Measurements from ENCODE around the gene PDE9A. TPM values are rescaled to one million over a fixed set of nuclear protein-coding genes. Genes with fewer than 3 reads are reported as not detected.

The PDE9A gene
- total RNA-seq, 1 experiment from 2014 or later, result 8.4 TPM

GRCh38 chr21:42671778-42672593 is 18.6 kb downstream of the PDE9A start:
- Histone ChIP-seq H3K79me2 (ENCODE audit: low read depth) (no peaks in the 10 kb centered on the region), H3F3A (ENCODE audit: insufficient read depth, low read depth) (no peaks in the 10 kb centered on the region), H4K20me1 (ENCODE audit: insufficient read depth) (no peaks in the 10 kb centered on the region), H3K4me1 (replicated peaks; ENCODE audit: insufficient read depth) (no peaks in the 10 kb centered on the region), H3K9me3 (ENCODE audit: insufficient read depth, low read depth) (no peaks in the 10 kb centered on the region), H3K4me3 (no peak overlapping the region), H3K27me3 (ENCODE audit: insufficient read depth, low read depth) (no peaks in the 10 kb centered on the region), H3K36me3 (ENCODE audit: low read depth) (no peaks in the 10 kb centered on the region), H2AFZ (no peak overlapping the region), H3K27ac (no peak overlapping the region), H3K9me2 (ENCODE audit: insufficient read depth) (no peaks in the 10 kb centered on the region), H3K4me2 (no peak overlapping the region)
- no TSS peak for BruUV-seq (replicated peaks)
- peak in 1 of 2 experiments; percentile 16 for DNase-seq
- intact Hi-C loops (cut with micrococcal nuclease; ENCODE audit: unreplicated experiment), result no loop called here
- TF ChIP-seq EZH2 (IDR thresholded peaks at IDR 0.05; ENCODE audit: low read depth), result no peak
- TF ChIP-seq, protein P1, sequence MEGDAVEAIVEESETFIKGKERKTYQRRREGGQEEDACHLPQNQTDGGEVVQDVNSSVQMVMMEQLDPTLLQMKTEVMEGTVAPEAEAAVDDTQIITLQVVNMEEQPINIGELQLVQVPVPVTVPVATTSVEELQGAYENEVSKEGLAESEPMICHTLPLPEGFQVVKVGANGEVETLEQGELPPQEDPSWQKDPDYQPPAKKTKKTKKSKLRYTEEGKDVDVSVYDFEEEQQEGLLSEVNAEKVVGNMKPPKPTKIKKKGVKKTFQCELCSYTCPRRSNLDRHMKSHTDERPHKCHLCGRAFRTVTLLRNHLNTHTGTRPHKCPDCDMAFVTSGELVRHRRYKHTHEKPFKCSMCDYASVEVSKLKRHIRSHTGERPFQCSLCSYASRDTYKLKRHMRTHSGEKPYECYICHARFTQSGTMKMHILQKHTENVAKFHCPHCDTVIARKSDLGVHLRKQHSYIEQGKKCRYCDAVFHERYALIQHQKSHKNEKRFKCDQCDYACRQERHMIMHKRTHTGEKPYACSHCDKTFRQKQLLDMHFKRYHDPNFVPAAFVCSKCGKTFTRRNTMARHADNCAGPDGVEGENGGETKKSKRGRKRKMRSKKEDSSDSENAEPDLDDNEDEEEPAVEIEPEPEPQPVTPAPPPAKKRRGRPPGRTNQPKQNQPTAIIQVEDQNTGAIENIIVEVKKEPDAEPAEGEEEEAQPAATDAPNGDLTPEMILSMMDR (conservative IDR thresholded peaks at IDR 0.05), result no peak
- ChIA-PET POLR2A (ENCODE audit: unreplicated experiment) (no interaction called here), CTCF (no interaction called here)

DNA sequence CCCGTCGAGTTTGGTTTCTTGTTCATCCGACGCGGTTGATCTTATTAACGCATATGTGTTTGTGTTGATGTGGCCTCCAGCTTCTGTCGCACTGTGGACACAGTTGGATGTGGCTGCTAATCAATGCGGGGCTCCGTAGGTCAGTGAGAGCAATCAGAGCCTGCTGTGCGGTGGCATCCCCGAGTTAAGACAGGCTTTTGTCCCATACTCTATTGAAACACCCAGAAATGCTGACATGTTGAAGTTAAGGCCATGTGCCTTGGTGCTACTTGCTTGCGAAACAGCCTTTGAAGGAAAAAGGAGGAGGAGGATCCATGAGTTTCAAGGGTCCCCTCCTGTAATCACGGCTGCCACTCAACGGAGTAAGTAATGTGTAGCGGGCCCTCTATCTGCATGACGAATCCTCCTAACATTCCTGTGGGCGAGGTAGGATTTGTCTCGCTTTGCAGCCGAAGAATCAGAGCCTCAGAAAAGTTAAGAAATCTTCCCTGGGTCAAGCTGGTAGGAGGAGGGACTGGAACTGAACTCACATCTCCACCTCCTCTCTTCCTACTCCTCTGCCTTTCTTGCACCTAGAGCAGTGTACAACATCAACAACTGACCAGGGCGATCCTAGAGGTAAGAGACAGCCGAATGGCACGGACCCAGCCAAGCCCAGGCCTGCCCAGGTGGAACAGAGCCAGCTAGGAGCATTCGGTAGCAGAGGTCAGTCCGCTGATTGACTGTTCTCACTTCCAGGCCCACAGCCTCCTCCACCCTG is 19.5 kb downstream of the PDE9A start:
- H3K9me2 ChIP-seq (ENCODE audit: insufficient read depth), result no peaks in the 10 kb centered on the region
- no peaks in the 10 kb centered on the region for H3K27me3 ChIP-seq (ENCODE audit: insufficient read depth, low read depth)
- no peaks in the 10 kb centered on the region for H3K36me3 ChIP-seq (ENCODE audit: low read depth)
- intact Hi-C loops (cut with micrococcal nuclease; ENCODE audit: unreplicated experiment), result no loop called here
- no peak overlapping the region for H3K4me2 ChIP-seq
- H3K79me2 ChIP-seq (ENCODE audit: low read depth), result no peaks in the 10 kb centered on the region
- no peaks in the 10 kb centered on the region for H3K9me3 ChIP-seq (ENCODE audit: insufficient read depth, low read depth)
- peaks cover 4% of the 10 kb centered on the region for H3K4me1 ChIP-seq (replicated peaks; ENCODE audit: insufficient read depth)
- no TSS peak for BruUV-seq (replicated peaks)
- ChIA-PET POLR2A (ENCODE audit: unreplicated experiment) (no interaction called here), CTCF (no interaction called here)
- DNase-seq, result peak in 1 of 2 experiments; percentile 42
- no peak overlapping the region for H3K27ac ChIP-seq
- TF ChIP-seq, protein P1 (conservative IDR thresholded peaks at IDR 0.05), result no peak
- no peak for TF ChIP-seq EZH2 (IDR thresholded peaks at IDR 0.05; ENCODE audit: low read depth)
- no peak overlapping the region for H3K4me3 ChIP-seq
- peaks cover 4% of the 10 kb centered on the region; the same call in 1 of the 2 replicates for H3F3A ChIP-seq (ENCODE audit: insufficient read depth, low read depth)
- H4K20me1 ChIP-seq (ENCODE audit: insufficient read depth), result peaks cover 3% of the 10 kb centered on the region; the same call in 1 of the 2 replicates
- H2AFZ ChIP-seq, result no peak overlapping the region

- intact Hi-C loops (cut with micrococcal nuclease; ENCODE audit: unreplicated experiment), result no loop called here
- no TSS peak for BruUV-seq (replicated peaks)
Observed at GRCh38 chr21:42673633-42674328, 20.4 kb downstream of the PDE9A start.

More at GRCh38 chr21:42673633-42674328, 20.4 kb downstream of the PDE9A start:
- H2AFZ ChIP-seq, result no peak overlapping the region
- H3K27me3 ChIP-seq (ENCODE audit: insufficient read depth, low read depth), result no peaks in the 10 kb centered on the region
- H3K4me1 ChIP-seq (replicated peaks; ENCODE audit: insufficient read depth), result peaks cover 9% of the 10 kb centered on the region
- H3K79me2 ChIP-seq (ENCODE audit: low read depth), result no peaks in the 10 kb centered on the region
- CTCF ChIA-PET, result no interaction called here
- no peak for TF ChIP-seq EZH2 (IDR thresholded peaks at IDR 0.05; ENCODE audit: low read depth)
- TF ChIP-seq, protein P1 (conservative IDR thresholded peaks at IDR 0.05), result no peak
- no peak overlapping the region for H3K4me3 ChIP-seq
- POLR2A ChIA-PET (ENCODE audit: unreplicated experiment), result no interaction called here
- no peaks in the 10 kb centered on the region for H3K9me2 ChIP-seq (ENCODE audit: insufficient read depth)
- H3K27ac ChIP-seq, result no peak overlapping the region
- H4K20me1 ChIP-seq (ENCODE audit: insufficient read depth), result peaks cover 3% of the 10 kb centered on the region; the same call in 1 of the 2 replicates
- no peak for DNase-seq
- peaks cover 9% of the 10 kb centered on the region; the same call in 1 of the 2 replicates for H3F3A ChIP-seq (ENCODE audit: insufficient read depth, low read depth)
- H3K9me3 ChIP-seq (ENCODE audit: insufficient read depth, low read depth), result no peaks in the 10 kb centered on the region
- H3K4me2 ChIP-seq, result no peak overlapping the region
- H3K36me3 ChIP-seq (ENCODE audit: low read depth), result no peaks in the 10 kb centered on the region
